ENCODE data around the gene ENTR1.

GRCh38 chr9:136379401-136379800 is 31.0 kb downstream of the ENTR1 start:
- TF ChIP-seq, protein P1, sequence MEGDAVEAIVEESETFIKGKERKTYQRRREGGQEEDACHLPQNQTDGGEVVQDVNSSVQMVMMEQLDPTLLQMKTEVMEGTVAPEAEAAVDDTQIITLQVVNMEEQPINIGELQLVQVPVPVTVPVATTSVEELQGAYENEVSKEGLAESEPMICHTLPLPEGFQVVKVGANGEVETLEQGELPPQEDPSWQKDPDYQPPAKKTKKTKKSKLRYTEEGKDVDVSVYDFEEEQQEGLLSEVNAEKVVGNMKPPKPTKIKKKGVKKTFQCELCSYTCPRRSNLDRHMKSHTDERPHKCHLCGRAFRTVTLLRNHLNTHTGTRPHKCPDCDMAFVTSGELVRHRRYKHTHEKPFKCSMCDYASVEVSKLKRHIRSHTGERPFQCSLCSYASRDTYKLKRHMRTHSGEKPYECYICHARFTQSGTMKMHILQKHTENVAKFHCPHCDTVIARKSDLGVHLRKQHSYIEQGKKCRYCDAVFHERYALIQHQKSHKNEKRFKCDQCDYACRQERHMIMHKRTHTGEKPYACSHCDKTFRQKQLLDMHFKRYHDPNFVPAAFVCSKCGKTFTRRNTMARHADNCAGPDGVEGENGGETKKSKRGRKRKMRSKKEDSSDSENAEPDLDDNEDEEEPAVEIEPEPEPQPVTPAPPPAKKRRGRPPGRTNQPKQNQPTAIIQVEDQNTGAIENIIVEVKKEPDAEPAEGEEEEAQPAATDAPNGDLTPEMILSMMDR (IDR thresholded peaks at IDR 0.05): no peak
- no peak for TF ChIP-seq POLR2AphosphoS5 (IDR thresholded peaks at IDR 0.05)
- no peak for TF ChIP-seq EP300 (IDR thresholded peaks at IDR 0.05)
- TF ChIP-seq POLR2A (IDR thresholded peaks at IDR 0.05): no peak
